HepG2 (cell line): ENCODE results near the gene LLGL1. TPM values are rescaled to one million over a fixed set of nuclear protein-coding genes. Genes with fewer than 3 reads are reported as not detected.
A peak's percentile ranks its signal among the peaks of the same experiment; 100 is the strongest.

Source experiments
- BRD4 ChIP-seq: sonication (generic); formaldehyde crosslinking; IDR thresholded peaks from 2 replicates; pipeline ENCODE4 v1.4.0; 2020; ENCODE audit warnings: missing genetic modification reagents
- DR1 ChIP-seq: sonication (generic); formaldehyde crosslinking; IDR thresholded peaks from 2 replicates; pipeline ENCODE4 v1.8.0; 2021; ENCODE audit warnings: mild to moderate bottlenecking, missing genetic modification reagents, inconsistent platforms
- GABPB1 ChIP-seq: IDR thresholded peaks from 2 replicates; pipeline ENCODE4 v1.6.1; 2016; ENCODE audit warnings: mild to moderate bottlenecking, missing genetic modification reagents, moderate library complexity, missing compliant biosample characterization
- HNRNPLL ChIP-seq: fragments of 200-400 bp; formaldehyde crosslinking; IDR thresholded peaks from 2 replicates; pipeline ENCODE4 v1.6.1; 2017; ENCODE audit warnings: mild to moderate bottlenecking, low read depth, low read length; ENCODE audit not compliant: poor library complexity, severe bottlenecking
- HOXA5 ChIP-seq: sonication (generic); formaldehyde crosslinking; IDR thresholded peaks from 2 replicates; pipeline ENCODE4 v1.4.0; 2020; ENCODE audit warnings: missing genetic modification reagents
- KDM5B ChIP-seq: sonication (generic); formaldehyde crosslinking; IDR thresholded peaks from 2 replicates; pipeline ENCODE4 v1.4.0; 2020; ENCODE audit warnings: missing genetic modification reagents, mild to moderate bottlenecking, borderline replicate concordance
- KLF6 ChIP-seq: IDR thresholded peaks from 2 replicates; pipeline ENCODE4 v1.8.0; 2016; ENCODE audit warnings: missing biosample characterization, missing genetic modification reagents
- NCOA2 ChIP-seq: sonication (generic); formaldehyde crosslinking; IDR thresholded peaks from 2 replicates; pipeline ENCODE4 v1.8.0; 2022; ENCODE audit warnings: inconsistent platforms
- NFKB2 ChIP-seq: sonication (generic); formaldehyde crosslinking; IDR thresholded peaks from 2 replicates; pipeline ENCODE4 v1.4.0; 2020; ENCODE audit warnings: missing genetic modification reagents, borderline replicate concordance
- PITX1 ChIP-seq: sonication (generic); formaldehyde crosslinking; IDR thresholded peaks from 2 replicates; pipeline ENCODE4 v1.5.1; 2020; ENCODE audit warnings: mild to moderate bottlenecking, missing genetic modification reagents
- SNAPC2 ChIP-seq: sonication (generic); formaldehyde crosslinking; IDR thresholded peaks from 2 replicates; pipeline ENCODE4 v1.8.1; 2022; ENCODE audit warnings: mild to moderate bottlenecking, missing genetic modification reagents
- YY1 ChIP-seq: IDR thresholded peaks from 2 replicates; pipeline ENCODE4 v1.6.1; 2011; ENCODE audit warnings: low read length, low read depth, moderate library complexity, mild to moderate bottlenecking; ENCODE audit not compliant: insufficient read depth, insufficient replicate concordance
- ZFX ChIP-seq: sonication (generic); formaldehyde crosslinking; IDR thresholded peaks from 2 replicates; pipeline ENCODE4 v1.4.0; 2020; ENCODE audit warnings: mild to moderate bottlenecking, low read depth, missing genetic modification reagents, moderate library complexity
- ZHX1 ChIP-seq: sonication (generic); formaldehyde crosslinking; IDR thresholded peaks from 2 replicates; pipeline ENCODE4 v1.8.1; 2022; ENCODE audit warnings: low read depth, mild to moderate bottlenecking, missing genetic modification reagents
- ZMYM4 ChIP-seq: sonication (generic); formaldehyde crosslinking; IDR thresholded peaks from 2 replicates; pipeline ENCODE4 v1.8.1; 2023; ENCODE audit warnings: mild to moderate bottlenecking, missing genetic modification reagents
- ZNF567 ChIP-seq: sonication (generic); formaldehyde crosslinking; IDR thresholded peaks from 2 replicates; pipeline ENCODE4 v1.8.1; 2023; ENCODE audit warnings: mild to moderate bottlenecking, missing genetic modification reagents, borderline replicate concordance
- polyA plus RNA-seq, 8 experiments: library from polyadenylated mRNA; depleted of rRNA in 3 of 8; stranded (reverse) in 7 of 8; unstranded in 1 of 8; fragments of >200 nt; fragmentation: Illumina TruSeq in 4 of 8; extraction: Trizol in 4 of 8; gene quantifications; 2 replicates each; pipeline versions ENCODE4 v1.2.1 to v1.2.3, GENCODE V29; 2011 to 2016; ENCODE audit warnings: low read depth in 4 of 8, missing spikeins in 1 of 8, mixed read lengths in 1 of 8; ENCODE audit not compliant: insufficient read depth in 1 of 8
- total RNA-seq, 5 experiments: library from RNA; depleted of rRNA; stranded (reverse); fragments of >200 nt; fragmentation: Illumina TruSeq; extraction: Trizol; gene quantifications; 2 replicates each; pipeline ENCODE4 v1.2.3, GENCODE V29; 2016; ENCODE audit warnings: low read depth in 1 of 5
- TF ChIP-seq, protein P1 (sequence below): sonication (generic); formaldehyde crosslinking; IDR thresholded peaks from 2 replicates; pipeline ENCODE4 v1.8.1; 2023; ENCODE audit warnings: mild to moderate bottlenecking, inconsistent platforms, moderate library complexity, missing genetic modification reagents, borderline replicate concordance
- TF ChIP-seq, protein P2 (sequence below): IDR thresholded peaks from 2 replicates; pipeline ENCODE4 v1.6.1; 2016; ENCODE audit warnings: low read depth
- TF ChIP-seq, protein P3 (sequence below): sonication (generic); formaldehyde crosslinking; IDR thresholded peaks from 2 replicates; pipeline ENCODE4 v1.4.0; 2020; ENCODE audit warnings: mild to moderate bottlenecking, missing genetic modification reagents

The LLGL1 gene
- total and polyA plus RNA-seq, 2 of the 13 experiments (the other 11 are each of a cell fraction or from before 2014, with no cell fraction given) = 15.0 to 15.3 TPM

- TF ChIP-seq NFKB2 (CRISPR knock-in tag) = peak; percentile 41; the same call in 1 of the 2 replicates
- TF ChIP-seq, protein P1, sequence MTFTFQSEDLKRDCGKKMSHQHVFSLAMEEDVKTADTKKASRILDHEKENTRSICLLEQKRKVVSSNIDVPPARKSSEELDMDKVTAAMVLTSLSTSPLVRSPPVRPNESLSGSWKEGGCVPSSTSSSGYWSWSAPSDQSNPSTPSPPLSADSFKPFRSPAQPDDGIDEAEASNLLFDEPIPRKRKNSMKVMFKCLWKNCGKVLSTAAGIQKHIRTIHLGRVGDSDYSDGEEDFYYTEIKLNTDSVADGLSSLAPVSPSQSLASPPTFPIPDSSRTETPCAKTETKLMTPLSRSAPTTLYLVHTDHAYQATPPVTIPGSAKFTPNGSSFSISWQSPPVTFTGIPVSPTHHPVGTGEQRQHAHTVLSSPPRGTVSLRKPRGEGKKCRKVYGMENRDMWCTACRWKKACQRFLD (CRISPR knock-in tag) = 0 out of 2 replicates have a peak, but pooled peaks have one; percentile 22
- TF ChIP-seq KDM5B (CRISPR knock-in tag) = peak; percentile 59; the same call in 1 of the 2 replicates
- no peak for TF ChIP-seq PITX1 (CRISPR knock-in tag)
- TF ChIP-seq, protein P2, sequence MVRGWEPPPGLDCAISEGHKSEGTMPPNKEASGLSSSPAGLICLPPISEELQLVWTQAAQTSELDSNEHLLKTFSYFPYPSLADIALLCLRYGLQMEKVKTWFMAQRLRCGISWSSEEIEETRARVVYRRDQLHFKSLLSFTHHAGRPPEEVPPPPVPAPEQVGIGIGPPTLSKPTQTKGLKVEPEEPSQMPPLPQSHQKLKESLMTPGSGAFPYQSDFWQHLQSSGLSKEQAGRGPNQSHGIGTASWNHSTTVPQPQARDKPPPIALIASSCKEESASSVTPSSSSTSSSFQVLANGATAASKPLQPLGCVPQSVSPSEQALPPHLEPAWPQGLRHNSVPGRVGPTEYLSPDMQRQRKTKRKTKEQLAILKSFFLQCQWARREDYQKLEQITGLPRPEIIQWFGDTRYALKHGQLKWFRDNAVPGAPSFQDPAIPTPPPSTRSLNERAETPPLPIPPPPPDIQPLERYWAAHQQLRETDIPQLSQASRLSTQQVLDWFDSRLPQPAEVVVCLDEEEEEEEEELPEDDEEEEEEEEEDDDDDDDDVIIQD (CRISPR knock-in tag) = no peak
- TF ChIP-seq SNAPC2 (CRISPR knock-in tag) = peak; percentile 60; the same call in 1 of the 2 replicates
- TF ChIP-seq, protein P3, sequence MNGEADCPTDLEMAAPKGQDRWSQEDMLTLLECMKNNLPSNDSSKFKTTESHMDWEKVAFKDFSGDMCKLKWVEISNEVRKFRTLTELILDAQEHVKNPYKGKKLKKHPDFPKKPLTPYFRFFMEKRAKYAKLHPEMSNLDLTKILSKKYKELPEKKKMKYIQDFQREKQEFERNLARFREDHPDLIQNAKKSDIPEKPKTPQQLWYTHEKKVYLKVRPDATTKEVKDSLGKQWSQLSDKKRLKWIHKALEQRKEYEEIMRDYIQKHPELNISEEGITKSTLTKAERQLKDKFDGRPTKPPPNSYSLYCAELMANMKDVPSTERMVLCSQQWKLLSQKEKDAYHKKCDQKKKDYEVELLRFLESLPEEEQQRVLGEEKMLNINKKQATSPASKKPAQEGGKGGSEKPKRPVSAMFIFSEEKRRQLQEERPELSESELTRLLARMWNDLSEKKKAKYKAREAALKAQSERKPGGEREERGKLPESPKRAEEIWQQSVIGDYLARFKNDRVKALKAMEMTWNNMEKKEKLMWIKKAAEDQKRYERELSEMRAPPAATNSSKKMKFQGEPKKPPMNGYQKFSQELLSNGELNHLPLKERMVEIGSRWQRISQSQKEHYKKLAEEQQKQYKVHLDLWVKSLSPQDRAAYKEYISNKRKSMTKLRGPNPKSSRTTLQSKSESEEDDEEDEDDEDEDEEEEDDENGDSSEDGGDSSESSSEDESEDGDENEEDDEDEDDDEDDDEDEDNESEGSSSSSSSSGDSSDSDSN (CRISPR knock-in tag) = peak; percentile 76
- TF ChIP-seq ZNF567 (CRISPR knock-in tag) = no peak
- TF ChIP-seq YY1 = no peak
- 0 out of 2 replicates have a peak, but pooled peaks have one; percentile 24 for TF ChIP-seq BRD4 (CRISPR knock-in tag)
- TF ChIP-seq KLF6 (CRISPR knock-in tag) = peak; percentile 55; the same call in 1 of the 2 replicates
- no peak for TF ChIP-seq NCOA2 (CRISPR knock-in tag)
- peak; percentile 15; the same call in 1 of the 2 replicates for TF ChIP-seq DR1
- peak; percentile 93 for TF ChIP-seq ZFX
- TF ChIP-seq HOXA5 = peak; percentile 66; the same call in 1 of the 2 replicates
- peak; percentile 3; the same call in 1 of the 2 replicates for TF ChIP-seq ZMYM4
- TF ChIP-seq HNRNPLL = peak; percentile 43
- TF ChIP-seq ZHX1 = no peak
- TF ChIP-seq GABPB1 = peak; percentile 62
Observed at GRCh38 chr17:18224387-18225120, 881 bp upstream of the LLGL1 start (continued).
